ENCODE results near the gene TTLL11.
"Not testable (repeated sequence)": the region's sequence is repeated elsewhere in the genome, so short reads cannot be mapped to it uniquely, and the experiment has no call there.

Gene TTLL11

GRCh38 chr9:122001491-122002201, 91.5 kb downstream of the TTLL11 start:
- Histone ChIP-seq H3K9ac (ENCODE audit: low read depth, low read length) (no peak overlapping the region), H3K4me2 (ENCODE audit: low read length) (peak overlapping the region; percentile 11), H3K4me3 (ENCODE audit: low read length) (no peak overlapping the region), H3K36me3 (ENCODE audit: insufficient read depth, low read length) (no peaks in the 10 kb centered on the region), H3K9me3 (replicated peaks; ENCODE audit: low read length) (no peaks in the 10 kb centered on the region), H3K27me3 (ENCODE audit: control insufficient read depth, insufficient read depth, low read length) (no peaks in the 10 kb centered on the region), H3K4me1 (ENCODE audit: control insufficient read depth, insufficient read depth, low read length) (peaks cover 10% of the 10 kb centered on the region)

GRCh38 chr9:122000526-122000925, 92.6 kb downstream of the TTLL11 start:
- not testable (repeated sequence) for H3K9ac ChIP-seq (ENCODE audit: low read depth, low read length); H3K4me2 ChIP-seq (ENCODE audit: low read length); H3K4me3 ChIP-seq (ENCODE audit: low read length); H3K36me3 ChIP-seq (ENCODE audit: insufficient read depth, low read length); H3K9me3 ChIP-seq (replicated peaks; ENCODE audit: low read length); H3K4me1 ChIP-seq (ENCODE audit: control insufficient read depth, insufficient read depth, low read length); H3K27me3 ChIP-seq (ENCODE audit: control insufficient read depth, insufficient read depth, low read length)

- Histone ChIP-seq H3K36me3 (ENCODE audit: insufficient read depth, low read length) (no peaks in the 10 kb centered on the region), H3K4me3 (ENCODE audit: low read length) (no peak overlapping the region), H3K9ac (ENCODE audit: low read depth, low read length) (no peak overlapping the region), H3K4me1 (ENCODE audit: control insufficient read depth, insufficient read depth, low read length) (peaks cover 10% of the 10 kb centered on the region), H3K27me3 (ENCODE audit: control insufficient read depth, insufficient read depth, low read length) (no peaks in the 10 kb centered on the region), H3K4me2 (ENCODE audit: low read length) (no peak overlapping the region), H3K9me3 (replicated peaks; ENCODE audit: low read length) (no peaks in the 10 kb centered on the region)
Observed at GRCh38 chr9:121999556-121999955, 93.6 kb downstream of the TTLL11 start.

- Histone ChIP-seq H3K9ac (ENCODE audit: low read depth, low read length) (no peak overlapping the region), H3K4me1 (ENCODE audit: control insufficient read depth, insufficient read depth, low read length) (peaks cover 10% of the 10 kb centered on the region), H3K4me3 (ENCODE audit: low read length) (no peak overlapping the region), H3K9me3 (replicated peaks; ENCODE audit: low read length) (no peaks in the 10 kb centered on the region), H3K36me3 (ENCODE audit: insufficient read depth, low read length) (no peaks in the 10 kb centered on the region), H3K4me2 (ENCODE audit: low read length) (no peak overlapping the region), H3K27me3 (ENCODE audit: control insufficient read depth, insufficient read depth, low read length) (no peaks in the 10 kb centered on the region)
Observed at GRCh38 chr9:121998513-121999049, 94.5 kb downstream of the TTLL11 start.

- no peaks in the 10 kb centered on the region for H3K36me3 ChIP-seq (ENCODE audit: insufficient read depth, low read length)
- H3K4me2 ChIP-seq (ENCODE audit: low read length): no peak overlapping the region
- H3K9ac ChIP-seq (ENCODE audit: low read depth, low read length): no peak overlapping the region
- H3K27me3 ChIP-seq (ENCODE audit: control insufficient read depth, insufficient read depth, low read length): no peaks in the 10 kb centered on the region
- peaks cover 10% of the 10 kb centered on the region for H3K4me1 ChIP-seq (ENCODE audit: control insufficient read depth, insufficient read depth, low read length)
- H3K9me3 ChIP-seq (replicated peaks; ENCODE audit: low read length): no peaks in the 10 kb centered on the region
- H3K4me3 ChIP-seq (ENCODE audit: low read length): no peak overlapping the region
Observed at GRCh38 chr9:121997791-121998190, 95.3 kb downstream of the TTLL11 start.

- H3K36me3 ChIP-seq (ENCODE audit: insufficient read depth, low read length): no peaks in the 10 kb centered on the region
- H3K27me3 ChIP-seq (ENCODE audit: control insufficient read depth, insufficient read depth, low read length): no peaks in the 10 kb centered on the region
- peaks cover 4% of the 10 kb centered on the region for H3K4me1 ChIP-seq (ENCODE audit: control insufficient read depth, insufficient read depth, low read length)
- no peak overlapping the region for H3K4me2 ChIP-seq (ENCODE audit: low read length)
- H3K9ac ChIP-seq (ENCODE audit: low read depth, low read length): no peak overlapping the region
- H3K4me3 ChIP-seq (ENCODE audit: low read length): no peak overlapping the region
- no peaks in the 10 kb centered on the region for H3K9me3 ChIP-seq (replicated peaks; ENCODE audit: low read length)
Observed at GRCh38 chr9:121996783-121997182, 96.3 kb downstream of the TTLL11 start.

- H3K9me3 ChIP-seq (replicated peaks; ENCODE audit: low read length): no peaks in the 10 kb centered on the region
Observed at GRCh38 chr9:121995997-121996396, 97.1 kb downstream of the TTLL11 start.

GRCh38 chr9:121992571-121993212, 100.4 kb downstream of the TTLL11 start:
- Histone ChIP-seq H3K9me3 (replicated peaks; ENCODE audit: low read length) (no peaks in the 10 kb centered on the region), H3K9ac (ENCODE audit: low read depth, low read length) (no peak overlapping the region), H3K4me2 (ENCODE audit: low read length) (no peak overlapping the region), H3K27me3 (ENCODE audit: control insufficient read depth, insufficient read depth, low read length) (no peaks in the 10 kb centered on the region), H3K36me3 (ENCODE audit: insufficient read depth, low read length) (no peaks in the 10 kb centered on the region), H3K4me3 (ENCODE audit: low read length) (no peak overlapping the region), H3K4me1 (ENCODE audit: control insufficient read depth, insufficient read depth, low read length) (no peaks in the 10 kb centered on the region)

More at GRCh38 chr9:121995997-121996396, 97.1 kb downstream of the TTLL11 start:
- Histone ChIP-seq H3K27me3 (ENCODE audit: control insufficient read depth, insufficient read depth, low read length) (no peaks in the 10 kb centered on the region), H3K4me1 (ENCODE audit: control insufficient read depth, insufficient read depth, low read length) (no peaks in the 10 kb centered on the region), H3K9ac (ENCODE audit: low read depth, low read length) (no peak overlapping the region), H3K4me3 (ENCODE audit: low read length) (no peak overlapping the region), H3K4me2 (ENCODE audit: low read length) (no peak overlapping the region), H3K36me3 (ENCODE audit: insufficient read depth, low read length) (no peaks in the 10 kb centered on the region)

- Histone ChIP-seq H3K9me3 (replicated peaks; ENCODE audit: low read length) (no peaks in the 10 kb centered on the region), H3K4me1 (ENCODE audit: control insufficient read depth, insufficient read depth, low read length) (peaks cover 9% of the 10 kb centered on the region), H3K4me3 (ENCODE audit: low read length) (no peak overlapping the region), H3K4me2 (ENCODE audit: low read length) (no peak overlapping the region), H3K27me3 (ENCODE audit: control insufficient read depth, insufficient read depth, low read length) (no peaks in the 10 kb centered on the region), H3K9ac (ENCODE audit: low read depth, low read length) (no peak overlapping the region), H3K36me3 (ENCODE audit: insufficient read depth, low read length) (no peaks in the 10 kb centered on the region)
Observed at GRCh38 chr9:121991307-121991661, 101.8 kb downstream of the TTLL11 start.

GRCh38 chr9:121990600-121991306, 102.4 kb downstream of the TTLL11 start:
- H3K4me2 ChIP-seq (ENCODE audit: low read length): no peak overlapping the region
- no peaks in the 10 kb centered on the region for H3K36me3 ChIP-seq (ENCODE audit: insufficient read depth, low read length)
- H3K4me3 ChIP-seq (ENCODE audit: low read length): no peak overlapping the region
- H3K9me3 ChIP-seq (replicated peaks; ENCODE audit: low read length): no peaks in the 10 kb centered on the region
- H3K4me1 ChIP-seq (ENCODE audit: control insufficient read depth, insufficient read depth, low read length): peaks cover 14% of the 10 kb centered on the region
- H3K9ac ChIP-seq (ENCODE audit: low read depth, low read length): no peak overlapping the region
- H3K27me3 ChIP-seq (ENCODE audit: control insufficient read depth, insufficient read depth, low read length): no peaks in the 10 kb centered on the region

- peaks cover 29% of the 10 kb centered on the region for H3K4me1 ChIP-seq (ENCODE audit: control insufficient read depth, insufficient read depth, low read length)
- H3K27me3 ChIP-seq (ENCODE audit: control insufficient read depth, insufficient read depth, low read length): no peaks in the 10 kb centered on the region
- H3K4me3 ChIP-seq (ENCODE audit: low read length): no peak overlapping the region
- H3K9ac ChIP-seq (ENCODE audit: low read depth, low read length): no peak overlapping the region
- H3K9me3 ChIP-seq (replicated peaks; ENCODE audit: low read length): no peaks in the 10 kb centered on the region
- H3K36me3 ChIP-seq (ENCODE audit: insufficient read depth, low read length): no peaks in the 10 kb centered on the region
- no peak overlapping the region for H3K4me2 ChIP-seq (ENCODE audit: low read length)
Observed at GRCh38 chr9:121989010-121989409, 104.1 kb downstream of the TTLL11 start.
